PC-3 (cell line): Measurements from ENCODE around the gene DDX39B. TPM values are rescaled to one million over a fixed set of nuclear protein-coding genes. Genes with fewer than 3 reads are reported as not detected.
"Not testable (repeated sequence)": the region's sequence is repeated elsewhere in the genome, so short reads cannot be mapped to it uniquely, and the experiment has no call there.

Experiments used
- ATAC-seq: fragments of 200-7000 bp; cut with Tn5 transposase; 2 replicates; pipeline ENCODE4 v1.9.1; 2020; ENCODE audit warnings: mild to moderate bottlenecking, moderate library complexity
- BruUV-seq: library from RNA; stranded (reverse); fragments of 400-500 nt; replicated peaks from 2 replicates; lab custom pipeline; 2021; lab: Mats Ljungman, UMichigan
- CTCF ChIA-PET: fragments of 300-600 bp; sonication (Branson Sonifier 250); formaldehyde crosslinking; loops from one replicate; lab custom pipeline; 2022; ENCODE audit warnings: antibody characterized with exemption; lab: Charles Lee
- POLR2A ChIA-PET: fragments of 300-600 bp; sonication (Branson Sonifier 250); formaldehyde crosslinking; loops from one replicate; lab custom pipeline; 2022; ENCODE audit warnings: antibody characterized with exemption; ENCODE audit not compliant: unreplicated experiment; lab: Charles Lee
- DNase-seq: peaks from one replicate; pipeline ENCODE4 v3.0.0-alpha.2; 2015
- H2AFZ ChIP-seq: fragments of 300-600 bp; sonication (generic); 2 replicates; pipeline ENCODE4 v1.6.0; 2016; ENCODE audit warnings: antibody characterized with exemption, low read length
- H3F3A ChIP-seq: fragments of 300-600 bp; sonication (generic); one replicate; pipeline ENCODE4 v1.6.0; 2017; ENCODE audit warnings: antibody characterized with exemption, low read length, control low read depth, mild to moderate bottlenecking; ENCODE audit not compliant: unreplicated experiment
- H3K27ac ChIP-seq: fragments of 300-600 bp; sonication (generic); 2 replicates; pipeline ENCODE4 v1.5.1; 2016; ENCODE audit warnings: mild to moderate bottlenecking, low read length
- H3K27me3 ChIP-seq: fragments of 300-600 bp; sonication (generic); 2 replicates; pipeline ENCODE4 v1.6.1; 2016; ENCODE audit warnings: low read length, mixed read lengths
- H3K36me3 ChIP-seq: fragments of 300-600 bp; sonication (generic); 2 replicates; pipeline ENCODE4 v1.6.1; 2016; ENCODE audit warnings: low read depth, mixed run types, low read length, mixed read lengths
- H3K4me1 ChIP-seq: fragments of 300-600 bp; sonication (generic); 2 replicates; pipeline ENCODE4 v1.5.1; 2016; ENCODE audit warnings: low read length; ENCODE audit not compliant: insufficient read depth
- H3K4me2 ChIP-seq: fragments of 300-600 bp; sonication (generic); 2 replicates; pipeline ENCODE4 v1.6.0; 2016; ENCODE audit warnings: low read length
- H3K4me3 ChIP-seq: fragments of 300-600 bp; sonication (generic); 2 replicates; pipeline ENCODE4 v1.5.1; 2016; ENCODE audit warnings: mild to moderate bottlenecking, low read length, mixed read lengths
- H3K79me2 ChIP-seq: fragments of 300-600 bp; sonication (generic); 2 replicates; pipeline ENCODE4 v1.6.1; 2017; ENCODE audit warnings: low read length, mixed read lengths
- H3K9ac ChIP-seq: fragments of 300-600 bp; sonication (generic); 2 replicates; pipeline ENCODE4 v1.6.0; 2016; ENCODE audit warnings: mild to moderate bottlenecking, low read length
- H3K9me2 ChIP-seq: fragments of 300-600 bp; sonication (generic); replicated peaks from 2 replicates; pipeline ENCODE4 v1.6.1; 2016; ENCODE audit warnings: mixed run types, low read length, mixed read lengths
- H3K9me3 ChIP-seq: fragments of 300-600 bp; sonication (generic); 2 replicates; pipeline ENCODE4 v1.6.1; 2016; ENCODE audit warnings: low read length, mixed read lengths
- H4K20me1 ChIP-seq: fragments of 300-600 bp; sonication (generic); 2 replicates; pipeline ENCODE4 v1.6.1; 2016; ENCODE audit warnings: low read length, mixed read lengths
- CTCF ChIP-seq: fragments of 300-600 bp; sonication (generic); conservative IDR thresholded peaks from 2 replicates; pipeline ENCODE4 v1.5.1; 2017; ENCODE audit warnings: antibody characterized with exemption, low read depth, mild to moderate bottlenecking, low read length
- EZH2 ChIP-seq: fragments of 300-600 bp; sonication (generic); IDR thresholded peaks from one replicate; pipeline ENCODE4 v1.6.1; 2017; ENCODE audit warnings: antibody characterized with exemption, mild to moderate bottlenecking, low read length; ENCODE audit not compliant: unreplicated experiment
- EZH2phosphoT487 ChIP-seq: fragments of 300-600 bp; sonication (generic); IDR thresholded peaks from 2 replicates; pipeline ENCODE4 v1.6.1; 2018; ENCODE audit warnings: mild to moderate bottlenecking, antibody characterized with exemption, low read length, borderline replicate concordance
- intact Hi-C: fragments of 100-400 bp; cut with micrococcal nuclease; formaldehyde crosslinking; loops from 2 replicates; pipeline ENCODE4 v1.9.0; 2023
- total RNA-seq: library from RNA; depleted of rRNA; stranded (reverse); fragments of >200 nt; gene quantifications from 2 replicates; pipeline ENCODE4 v1.2.3, GENCODE V29; 2014

Gene DDX39B
- total RNA-seq, 1 experiment from 2014 or later = 465 TPM

GRCh38 chr6:31497531-31498476, 44.0 kb downstream of the DDX39B start, which contains the start of gene MICB:
Gene MICB, plus strand, starts transcription at chr6:31498145. Its CDS starts 49 bp downstream, at chr6:31498194.
- TF ChIP-seq EZH2 (no peak), EZH2phosphoT487 (no peak), CTCF (no peak)
- DNase-seq = peak; percentile 92
- Histone ChIP-seq H3F3A (no peaks in the 10 kb centered on the region), H3K9ac (peak within 1 kb of the TSS; percentile 40), H2AFZ (peak within 1 kb of the TSS; percentile 73), H4K20me1 (peaks cover 18% of the 10 kb centered on the region; the same call in 1 of the 2 replicates), H3K9me2 (no peaks in the 10 kb centered on the region), H3K9me3 (no peaks in the 10 kb centered on the region), H3K27ac (peak within 1 kb of the TSS; percentile 35), H3K27me3 (no peaks in the 10 kb centered on the region), H3K79me2 (peaks cover 74% of the 10 kb centered on the region), H3K4me1 (peaks cover 35% of the 10 kb centered on the region), H3K4me2 (peak within 1 kb of the TSS; percentile 84), H3K36me3 (0 out of 2 replicates have a peak, but pooled peaks cover 1% of the 10 kb centered on the region), H3K4me3 (peak within 1 kb of the TSS; percentile 70)
- intact Hi-C loops = loop anchor here (1.0 kb wide), 1 partner anchor 44 kb away; the partner anchor contains the start of gene DDX39B
- BruUV-seq = no TSS peak
- peak; percentile 70 for ATAC-seq
- CTCF ChIA-PET = interaction anchor here (0.5 kb wide), 1 partner anchor 56 kb away, joined by 3 read pairs; no protein-coding TSS in a partner anchor
- POLR2A ChIA-PET = interaction anchor here (0.6 to 0.7 kb wide), 4 partner anchors 44 to 366 kb away, joined by 3 to 5 read pairs (median 4); partner anchors contain the start of gene DDX39B

- H3K9ac ChIP-seq, intact Hi-C loops, BruUV-seq, H3K27me3 ChIP-seq, H2AFZ ChIP-seq, DNase-seq, H3K36me3 ChIP-seq, ATAC-seq, H3K9me2 ChIP-seq, H3K9me3 ChIP-seq, CTCF ChIA-PET, H3F3A ChIP-seq: not testable (repeated sequence)
- Histone ChIP-seq H3K4me2 (peak overlapping the region; percentile 84), H3K4me3 (peak overlapping the region; percentile 70; the same call in 1 of the 2 replicates), H3K27ac (0 out of 2 replicates have a peak overlapping the region, but pooled peaks have one; percentile 35), H3K79me2 (peaks cover 64% of the 10 kb centered on the region), H4K20me1 (peaks cover 14% of the 10 kb centered on the region; the same call in 1 of the 2 replicates), H3K4me1 (peaks cover 38% of the 10 kb centered on the region)
- POLR2A ChIA-PET = interaction anchor here (0.6 kb wide), 1 partner anchor 45 kb away, joined by 4 read pairs; the partner anchor contains the start of gene DDX39B
Observed at GRCh38 chr6:31496826-31497225, 45.0 kb downstream of the DDX39B start.

GRCh38 chr6:31495580-31495979, 46.2 kb downstream of the DDX39B start:
- Histone ChIP-seq H3K9me3 (no peaks in the 10 kb centered on the region), H3K27ac (peak overlapping the region; percentile 70), H3K4me2 (peak overlapping the region; percentile 84), H3K9me2 (no peaks in the 10 kb centered on the region), H3K4me1 (peaks cover 38% of the 10 kb centered on the region), H3K27me3 (no peaks in the 10 kb centered on the region), H4K20me1 (peaks cover 9% of the 10 kb centered on the region; the same call in 1 of the 2 replicates), H3K79me2 (peaks cover 52% of the 10 kb centered on the region), H3K36me3 (no peaks in the 10 kb centered on the region), H3F3A (no peaks in the 10 kb centered on the region), H3K4me3 (peak overlapping the region; percentile 77), H3K9ac (peak overlapping the region; percentile 71), H2AFZ (peak overlapping the region; percentile 90)
- BruUV-seq = no TSS peak
- no peak for TF ChIP-seq EZH2
- peak; percentile 57 for DNase-seq
- ATAC-seq = peak; percentile 11
- ChIA-PET POLR2A (interaction anchor here (0.6 kb wide), 1 partner anchor 32 kb away, joined by 5 read pairs; no protein-coding TSS in a partner anchor), CTCF (interaction anchor here (0.6 to 0.9 kb wide), 3 partner anchors 33 to 103 kb away, joined by 3 read pairs; no protein-coding TSS in a partner anchor)
- intact Hi-C loops = loop anchor here (2.0 kb wide), 1 partner anchor 33 kb away; the partner anchor contains the start of gene MCCD1
